ENCODE results near the gene ARFGAP3.

Gene ARFGAP3

GRCh38 chr22:42799461-42800405, 57.3 kb downstream of the ARFGAP3 start:
- no peak for DNase-seq (ENCODE audit: low spot score)
- no peak for TF ChIP-seq CTCF (IDR thresholded peaks at IDR 0.05; ENCODE audit: extremely low read depth, missing control alignments)

GRCh38 chr22:42799061-42799460, 58.0 kb downstream of the ARFGAP3 start:
- no peak for DNase-seq (ENCODE audit: low spot score)
- no peak for TF ChIP-seq CTCF (IDR thresholded peaks at IDR 0.05; ENCODE audit: extremely low read depth, missing control alignments)

- TF ChIP-seq CTCF (IDR thresholded peaks at IDR 0.05; ENCODE audit: extremely low read depth, missing control alignments): no peak
- no peak for DNase-seq (ENCODE audit: low spot score)
Observed at GRCh38 chr22:42797011-42797410, 60.1 kb downstream of the ARFGAP3 start.

- no peak for DNase-seq (ENCODE audit: low spot score)
- TF ChIP-seq CTCF (IDR thresholded peaks at IDR 0.05; ENCODE audit: extremely low read depth, missing control alignments): no peak
Observed at GRCh38 chr22:42796081-42796480, 61.0 kb downstream of the ARFGAP3 start.

- no peak for TF ChIP-seq CTCF (IDR thresholded peaks at IDR 0.05; ENCODE audit: extremely low read depth, missing control alignments)
- DNase-seq (ENCODE audit: low spot score): no peak
Observed at GRCh38 chr22:42794551-42795510, 62.2 kb downstream of the ARFGAP3 start.

- no peak for TF ChIP-seq CTCF (IDR thresholded peaks at IDR 0.05; ENCODE audit: extremely low read depth, missing control alignments)
- no peak for DNase-seq (ENCODE audit: low spot score)
Observed at GRCh38 chr22:42793848-42794405, 63.1 kb downstream of the ARFGAP3 start.

All from GM20000 (cell line).